ENCODE measurements around the gene KRTAP1-1. TPM values are rescaled to one million over a fixed set of nuclear protein-coding genes. Genes with fewer than 3 reads are reported as not detected.

Gene KRTAP1-1
- total and polyA plus RNA-seq, 2 of the 8 experiments (the other 6 are each of a cell fraction or from before 2014, with no cell fraction given) = not detected

DNA sequence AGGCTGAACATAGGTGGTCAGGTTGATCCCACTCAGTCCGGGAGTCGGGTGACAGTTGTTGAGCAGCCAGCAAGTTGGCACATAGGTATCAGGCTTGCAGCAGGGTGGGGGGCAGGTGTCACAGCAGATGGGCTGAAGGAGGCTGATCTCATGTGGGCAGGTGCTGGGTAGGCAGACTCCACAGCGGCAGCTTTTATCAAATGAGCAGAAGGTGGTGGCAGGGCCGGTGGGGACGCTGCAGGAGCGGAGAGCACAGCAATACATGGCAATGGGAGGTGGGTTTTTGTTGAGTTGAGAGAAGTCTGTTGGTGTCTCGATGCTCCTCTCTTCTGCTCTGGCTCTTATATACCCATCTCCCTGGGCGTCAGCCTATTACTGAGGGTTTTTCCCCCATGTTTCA, 32.4 kb downstream of the KRTAP1-1 start, which contains the start of gene KRTAP3-1:
KRTAP3-1 (minus strand) TSS at position 318 of the 400 bp plus-strand sequence; CDS start at position 264, 54 bp downstream.
- Histone ChIP-seq H2BK20ac (ENCODE audit: low read length) (peak within 1 kb of the TSS; percentile 55; the same call in 1 of the 2 replicates), H2AFZ (ENCODE audit: low read length) (no peak within 1 kb of the TSS), H3K14ac (ENCODE audit: insufficient read length) (no peak within 1 kb of the TSS), H3K4me1 (replicated peaks in 1 of 4; ENCODE audit: control insufficient read depth in 3 of 4, insufficient read depth in 4 of 4, low read length in 3 of 4) (peaks cover 0 to 10% (median 6%) of the 10 kb centered on the region in 4 experiments; a peak in 6 of 7 replicates), H3K27ac (ENCODE audit: low read depth, low read length) (no peak within 1 kb of the TSS), H3K9ac (replicated peaks in 1 of 4; ENCODE audit: extremely low read depth in 1 of 4, low read depth in 3 of 4, low read length in 3 of 4) (no peak within 1 kb of the TSS), H3K23ac (ENCODE audit: insufficient read length) (no peak within 1 kb of the TSS), H4K20me1 (replicated peaks in 1 of 2; ENCODE audit: control insufficient read depth in 1 of 2, insufficient read depth in 2 of 2, low read length in 2 of 2) (no peaks in the 10 kb centered on the region), H3K4me2 (ENCODE audit: insufficient read depth in 1 of 2, low read depth in 2 of 2, low read length in 2 of 2) (no peak within 1 kb of the TSS), H2BK12ac (ENCODE audit: low read depth, low read length) (0 out of 2 replicates have a peak within 1 kb of the TSS, but pooled peaks have one; percentile 35), H3K79me2 (ENCODE audit: control insufficient read depth in 1 of 2, insufficient read depth in 2 of 2, low read length in 2 of 2) (no peaks in the 10 kb centered on the region), H3K36me3 (ENCODE audit: control insufficient read depth in 2 of 4, insufficient read depth in 4 of 4, low read length in 3 of 4) (no peaks in the 10 kb centered on the region), H3K27me3 (replicated peaks in 1 of 4; ENCODE audit: control insufficient read depth in 3 of 4, extremely low read depth in 1 of 4, insufficient read depth in 3 of 4, low read length in 3 of 4) (no peaks in the 10 kb centered on the region), H3K56ac (replicated peaks; ENCODE audit: insufficient read length, low read depth, low read length) (no peak within 1 kb of the TSS), H4K8ac (ENCODE audit: extremely low read depth, insufficient read depth, low read length) (peak within 1 kb of the TSS; percentile 62), H2BK15ac (ENCODE audit: low read length) (no peak within 1 kb of the TSS), H3K23me2 (ENCODE audit: low read depth, low read length) (no peaks in the 10 kb centered on the region), H2BK5ac (ENCODE audit: low read depth, low read length) (no peak within 1 kb of the TSS), H3K9me3 (ENCODE audit: insufficient read depth in 2 of 2, low read depth in 1 of 2, low read length in 1 of 2) (no peaks in the 10 kb centered on the region), H3K4ac (replicated peaks; ENCODE audit: insufficient read length, low read depth, low read length) (no peak within 1 kb of the TSS), H3K18ac (ENCODE audit: extremely low read depth, low read length) (peak within 1 kb of the TSS; percentile 66; the same call in 1 of the 2 replicates), H3K79me1 (ENCODE audit: low read depth, low read length) (no peaks in the 10 kb centered on the region), H2BK120ac (replicated peaks; ENCODE audit: low read depth, low read length) (no peak within 1 kb of the TSS), H4K91ac (replicated peaks; ENCODE audit: insufficient read length, low read length) (no peak within 1 kb of the TSS), H2AK5ac (ENCODE audit: low read depth, low read length) (no peak within 1 kb of the TSS; the same call in 1 of the 2 replicates), H3K4me3 (ENCODE audit: extremely low read depth in 1 of 4, insufficient read depth in 2 of 4, low read depth in 3 of 4, low read length in 4 of 4) (no peak within 1 kb of the TSS), H4K5ac (ENCODE audit: insufficient read length, low read depth, low read length) (no peak within 1 kb of the TSS)
- 85% methylated on average over 7 of the region's 8 CpGs; no CpG with 5 or more reads in 1 of the 2 experiments for WGBS, 2 experiments (ENCODE audit: extremely low coverage in 1 of 2, insufficient coverage in 1 of 2, insufficient read length in 1 of 2, insufficient replicate concordance in 2 of 2, low coverage in 1 of 2, low lambda C conversion rate in 2 of 2, missing lambda C conversion rate in 1 of 2)
- DNase-seq (ENCODE audit: low read depth in 1 of 2, low spot score in 2 of 2) (no peak), FAIRE-seq (no peak)
- CTCF ChIA-PET (ENCODE audit: partially characterized antibody) = interaction anchor here (1.1 to 1.2 kb wide), 2 partner anchors 9 to 20 kb away, joined by 4 to 5 read pairs; no protein-coding TSS in a partner anchor
- POLR2A ChIA-PET (ENCODE audit: partially characterized antibody) = no interaction called here

Measured in H1 (cell line).